Hematopoietic multipotent progenitor cell treated with erythropoietin and hydrocortisone succinate and interleukin-3 and kit ligand, for 15 days (in vitro differentiated cells): ENCODE results near the gene HOXC11.

ENCODE experiments used
- DNase-seq: peaks from one replicate; pipeline ENCODE4 v3.0.0-alpha.2; 2015; ENCODE audit warnings: low spot score

Gene HOXC11

DNA sequence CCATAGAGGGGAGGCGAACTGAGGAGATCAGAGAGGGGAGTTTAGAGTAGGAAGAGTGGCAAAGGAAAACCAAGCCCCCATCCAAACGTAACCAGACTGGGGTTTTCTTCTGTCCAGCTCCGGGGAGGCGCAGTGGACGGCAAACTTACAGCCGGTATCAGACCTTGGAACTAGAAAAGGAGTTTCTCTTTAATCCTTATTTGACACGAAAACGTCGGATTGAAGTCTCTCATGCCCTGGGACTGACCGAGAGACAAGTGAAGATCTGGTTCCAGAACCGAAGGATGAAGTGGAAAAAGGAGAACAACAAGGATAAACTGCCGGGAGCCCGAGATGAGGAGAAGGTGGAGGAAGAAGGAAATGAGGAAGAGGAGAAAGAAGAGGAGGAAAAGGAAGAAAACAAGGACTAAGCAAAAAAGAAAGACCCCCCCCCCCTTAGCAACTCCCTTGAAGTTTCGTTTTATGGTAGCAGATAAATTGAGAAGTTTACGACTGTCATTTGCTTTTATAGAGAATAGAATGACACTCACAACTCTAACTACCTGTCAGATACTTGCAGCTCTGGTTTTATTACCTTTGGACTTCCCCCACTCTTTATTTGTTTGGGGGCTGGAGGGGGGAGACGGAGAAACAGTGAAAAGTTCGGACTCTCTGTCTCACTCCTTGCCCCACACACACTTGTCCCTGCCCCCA, 38.2 kb downstream of the HOXC11 start:
- no peak for DNase-seq

DNA sequence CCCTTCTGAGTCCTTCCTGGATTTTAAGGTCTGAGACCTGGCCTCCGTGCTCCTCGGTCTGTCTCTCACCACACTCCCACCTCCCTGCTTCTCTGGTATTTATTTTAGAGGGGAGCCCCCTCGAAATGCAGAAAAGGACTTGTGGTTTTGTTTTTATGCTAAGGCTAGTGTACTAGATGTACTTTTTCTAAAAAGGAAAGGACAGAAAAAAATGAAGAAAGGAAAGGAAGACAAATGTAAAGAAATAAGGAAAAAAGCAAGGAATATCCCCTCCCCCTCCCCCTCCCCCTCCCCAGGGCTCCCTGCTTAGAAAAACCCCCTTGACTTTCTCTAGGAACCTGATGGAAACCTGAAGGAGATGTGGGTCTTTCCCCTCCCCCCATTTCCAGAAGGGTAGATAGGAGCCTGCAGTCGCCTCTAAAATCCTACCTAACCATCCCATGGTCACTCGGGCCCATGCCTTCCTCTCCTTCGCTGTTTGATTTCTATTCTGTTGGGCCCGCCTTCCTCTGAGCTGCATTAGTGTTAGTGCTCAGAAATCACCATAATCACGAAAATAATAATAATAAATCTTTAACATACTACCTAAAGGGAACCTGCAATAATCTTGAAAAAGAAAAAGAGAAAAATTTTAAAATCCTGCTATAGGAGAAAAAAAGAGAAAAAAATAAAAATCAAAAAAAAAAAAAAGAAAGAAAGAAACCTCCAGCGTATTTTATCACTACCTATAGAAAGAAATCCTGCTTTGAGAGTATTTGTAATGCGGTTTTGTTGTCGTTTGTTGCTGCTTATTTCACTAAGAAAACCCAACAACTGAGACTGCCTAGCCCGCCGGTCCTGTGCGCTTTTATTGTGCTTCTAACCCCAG, 39.0 kb downstream of the HOXC11 start:
- DNase-seq, result no peak

DNA sequence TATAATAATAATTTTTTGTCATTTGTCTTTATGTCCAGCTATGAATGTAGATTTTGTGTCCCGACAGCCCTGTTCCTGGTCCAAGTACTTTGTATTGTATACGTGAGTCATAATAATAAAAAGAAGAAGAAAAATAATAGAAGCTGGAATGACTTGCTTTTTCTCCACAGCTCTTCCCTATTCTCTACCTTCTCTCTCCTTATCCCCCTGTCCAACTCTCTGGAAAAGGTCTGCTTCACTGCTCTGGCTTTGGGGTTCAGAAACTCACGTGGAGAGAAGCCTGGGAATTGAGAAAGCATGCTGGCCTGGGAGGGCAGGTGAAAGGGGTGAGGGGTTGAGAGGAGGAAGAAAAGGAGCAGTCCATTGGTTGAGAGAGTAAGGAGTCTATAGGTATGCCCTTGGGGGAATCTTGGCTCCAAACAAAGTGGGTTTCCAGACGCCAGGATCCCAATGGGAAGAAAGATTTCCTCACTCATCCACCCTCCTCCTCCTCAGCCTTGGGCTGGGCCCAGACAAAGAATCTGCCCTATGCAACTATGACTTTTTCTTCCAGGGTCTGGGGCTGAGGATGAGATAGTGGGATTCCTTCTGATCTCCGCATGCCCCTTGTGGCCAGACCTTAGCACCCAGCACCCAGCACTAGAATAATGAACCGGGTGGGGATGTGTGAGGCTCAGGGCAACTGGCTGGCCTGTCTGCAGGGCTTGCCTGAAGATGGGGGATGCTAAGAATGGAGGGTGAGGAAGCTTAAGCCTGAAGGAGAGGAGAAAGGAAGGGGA, 39.9 kb downstream of the HOXC11 start:
- DNase-seq, result no peak

DNA sequence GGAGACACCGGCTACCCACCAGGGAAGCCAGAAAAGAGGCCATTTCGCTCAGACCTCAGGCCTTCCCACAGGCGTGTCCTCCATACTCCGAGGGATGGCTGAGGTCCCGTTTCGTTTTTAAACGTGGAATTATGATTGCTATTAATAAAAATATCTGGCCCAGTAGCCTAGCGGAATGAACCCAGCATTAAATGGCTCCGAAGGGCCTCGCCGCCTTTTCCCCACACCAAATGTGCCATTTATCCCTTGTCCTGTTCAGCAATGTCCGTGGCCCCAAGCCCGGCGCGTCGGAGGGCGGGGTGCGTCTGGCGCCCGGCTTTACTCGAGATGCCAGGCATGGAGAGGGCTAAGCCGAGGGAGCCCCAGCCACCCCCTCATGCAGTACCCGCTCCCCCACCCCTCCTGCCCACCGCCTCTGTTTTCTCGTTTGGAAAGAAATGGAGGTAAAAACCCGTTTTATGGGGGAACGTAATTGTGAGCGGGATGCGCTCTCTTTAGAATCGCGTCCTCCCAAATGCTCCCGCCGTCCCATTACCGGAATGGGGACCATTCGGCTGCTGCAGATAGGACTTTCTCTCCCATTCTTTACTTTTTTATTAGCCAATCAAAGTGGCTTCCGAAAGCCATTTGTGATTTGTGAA, 41.6 kb downstream of the HOXC11 start:
- DNase-seq, result no peak

DNA sequence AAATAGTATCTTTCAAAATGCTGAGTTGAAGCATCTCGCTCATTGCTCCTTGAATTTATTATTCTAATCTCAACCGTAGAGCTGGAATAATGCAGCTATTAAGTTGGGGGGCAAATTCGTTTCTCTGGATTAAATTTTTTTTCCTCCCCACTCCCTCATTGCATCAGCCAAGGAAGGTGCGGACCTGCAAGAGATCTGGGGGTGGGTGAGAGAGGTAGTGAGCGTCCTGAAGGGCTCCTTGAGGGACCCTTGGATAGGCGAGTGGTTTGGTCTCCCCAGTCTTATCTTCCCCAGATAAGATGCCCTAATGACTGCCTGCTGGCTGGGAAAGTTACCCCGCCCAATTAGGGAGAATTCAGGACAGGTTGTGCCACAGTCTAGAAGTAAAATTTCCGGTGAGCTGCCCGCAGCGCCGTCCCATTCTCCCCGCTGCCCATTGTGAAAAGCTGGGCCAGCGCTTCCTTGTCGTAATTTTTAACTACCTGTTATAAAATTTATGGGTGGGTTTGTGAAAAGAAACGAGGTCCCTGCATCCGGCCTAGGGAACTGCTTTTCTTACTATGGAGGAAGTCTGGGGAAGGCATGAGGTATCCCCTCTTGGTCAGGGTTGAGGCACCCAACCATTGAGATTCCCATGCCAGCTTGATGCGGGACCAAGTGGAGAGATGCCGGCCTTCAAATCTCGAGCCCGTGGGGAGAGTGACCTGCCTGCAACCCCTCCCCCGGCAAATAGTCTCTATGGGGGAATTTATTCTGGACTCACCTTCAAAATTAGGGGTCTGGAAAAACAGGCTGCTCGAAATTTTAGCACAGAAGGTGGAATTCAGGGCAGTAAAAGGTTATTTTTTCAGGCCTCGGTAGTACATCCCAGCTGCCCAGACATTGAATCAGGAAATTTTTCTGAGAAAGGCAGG, 42.3 kb downstream of the HOXC11 start:
- no peak for DNase-seq

DNA sequence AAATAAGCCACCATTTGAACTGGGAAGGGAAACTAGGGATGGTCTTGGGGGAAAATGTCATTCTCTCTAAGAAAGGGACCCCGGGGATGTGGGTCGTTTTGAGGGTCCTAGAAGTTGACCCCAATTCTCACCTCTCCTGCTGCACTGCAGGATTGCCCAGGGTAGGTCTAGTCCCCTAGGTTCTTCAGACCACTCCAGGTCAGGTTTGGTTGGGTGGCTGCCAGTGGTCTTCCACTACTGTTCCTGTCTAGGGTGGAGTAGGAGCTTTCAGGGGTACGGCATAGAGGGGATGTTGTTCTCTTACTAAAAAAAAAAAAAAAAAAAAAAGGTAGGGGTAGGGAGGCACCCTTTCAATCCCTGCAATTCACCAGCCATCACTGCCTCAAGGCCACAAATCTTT, 43.1 kb downstream of the HOXC11 start:
- DNase-seq, result no peak

DNA sequence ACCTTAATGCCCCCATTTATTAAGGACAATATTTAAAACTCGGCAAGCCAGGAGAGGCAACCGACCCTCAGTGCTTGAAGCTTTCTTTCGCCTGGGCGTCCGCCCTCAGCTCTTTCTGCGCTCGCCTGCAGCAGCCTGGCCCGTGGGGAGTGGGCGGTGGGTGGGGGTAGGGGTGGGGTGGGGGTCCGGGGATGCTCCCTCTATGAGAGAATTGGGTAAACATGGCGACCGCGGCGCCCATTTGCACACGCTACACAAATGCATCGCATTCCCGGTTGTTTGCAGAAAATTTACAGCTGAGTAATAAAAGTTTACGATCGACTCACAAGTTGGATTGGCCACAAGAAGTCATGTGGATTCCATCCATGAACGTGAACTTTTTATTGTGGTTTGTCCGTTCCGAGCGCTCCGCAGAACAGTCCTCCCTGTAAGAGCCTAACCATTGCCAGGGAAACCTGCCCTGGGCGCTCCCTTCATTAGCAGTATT, 43.6 kb downstream of the HOXC11 start:
- DNase-seq, result no peak

DNA sequence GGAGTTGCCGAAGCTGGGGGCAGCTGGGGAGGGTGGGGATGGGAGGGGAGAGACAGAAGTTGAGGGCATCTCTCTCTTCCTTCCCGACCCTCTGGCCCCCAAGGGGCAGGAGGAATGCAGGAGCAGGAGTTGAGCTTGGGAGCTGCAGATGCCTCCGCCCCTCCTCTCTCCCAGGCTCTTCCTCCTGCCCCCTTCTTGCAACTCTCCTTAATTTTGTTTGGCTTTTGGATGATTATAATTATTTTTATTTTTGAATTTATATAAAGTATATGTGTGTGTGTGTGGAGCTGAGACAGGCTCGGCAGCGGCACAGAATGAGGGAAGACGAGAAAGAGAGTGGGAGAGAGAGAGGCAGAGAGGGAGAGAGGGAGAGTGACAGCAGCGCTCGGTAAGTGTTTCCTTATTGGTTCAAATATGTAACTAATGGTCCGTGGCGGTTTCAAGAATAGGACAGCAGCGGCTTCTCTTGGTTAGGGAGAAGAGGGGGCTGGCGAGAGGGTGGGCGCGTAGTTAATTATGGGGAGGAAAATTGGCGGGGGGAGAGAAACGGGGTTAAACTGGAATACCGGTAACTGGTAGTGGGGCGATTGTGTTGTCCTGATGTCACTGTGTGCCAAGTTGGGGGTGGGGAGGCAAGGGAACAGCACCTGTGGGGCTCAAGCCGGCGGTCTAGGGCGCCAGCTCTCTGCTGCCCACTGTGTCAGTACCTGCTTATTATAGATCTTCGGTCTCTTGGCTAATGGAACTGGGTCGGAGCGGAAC, 44.3 kb downstream of the HOXC11 start:
- DNase-seq, result no peak

DNA sequence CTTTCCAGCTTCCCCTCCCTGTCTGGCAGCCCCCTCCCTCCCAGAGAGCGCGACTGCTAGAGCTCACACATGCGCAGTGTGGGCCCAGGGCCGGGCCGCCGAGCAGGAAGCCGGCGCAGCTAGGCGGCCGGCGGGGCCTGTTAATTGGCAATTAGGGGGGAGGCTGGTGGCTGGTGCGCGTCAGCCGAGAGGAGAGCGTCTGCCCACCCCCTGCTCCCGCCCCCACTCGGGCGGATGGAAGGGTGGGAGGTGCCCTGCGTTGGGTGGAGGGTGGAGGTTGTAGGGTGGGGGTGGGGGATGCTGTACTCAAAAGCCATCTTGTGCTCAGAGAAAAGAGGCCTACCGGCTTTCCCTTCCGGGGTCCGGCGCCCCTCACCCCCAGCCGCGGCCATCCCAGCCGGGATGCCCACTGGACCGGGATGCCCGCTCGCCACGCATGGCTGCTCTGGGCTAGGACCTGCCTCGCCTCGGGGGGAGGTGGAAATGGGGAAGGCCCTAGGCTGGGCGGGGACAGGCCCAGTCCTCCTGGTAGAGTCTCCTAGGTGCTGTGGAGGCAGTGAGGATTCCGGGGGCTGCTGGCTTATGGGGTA, 45.0 kb downstream of the HOXC11 start:
- no peak for DNase-seq

DNA sequence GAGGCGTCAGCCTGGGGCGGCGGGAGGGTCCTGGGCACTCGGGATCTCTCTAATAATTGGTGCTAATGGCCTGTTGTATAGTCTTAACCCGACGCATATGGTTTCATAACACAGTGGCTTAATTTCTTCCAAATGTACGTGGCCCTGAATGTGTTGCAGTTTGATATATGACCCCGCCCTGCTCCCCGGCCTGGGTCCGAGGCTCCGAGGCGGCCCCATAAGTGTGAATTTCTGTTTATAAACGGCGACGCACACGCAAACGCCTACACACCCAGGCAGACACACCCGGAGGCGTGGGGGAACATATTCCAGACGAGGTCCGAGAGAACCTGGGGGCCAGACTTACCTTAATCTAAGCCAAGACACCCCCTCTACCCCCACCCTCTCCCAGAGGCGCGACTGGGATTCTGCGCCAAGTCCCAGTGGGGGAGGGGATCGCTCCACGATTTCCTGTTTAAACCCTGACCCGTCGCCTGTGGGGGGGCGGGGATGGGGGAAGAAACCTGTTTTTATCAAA, 45.6 kb downstream of the HOXC11 start:
- no peak for DNase-seq

DNA sequence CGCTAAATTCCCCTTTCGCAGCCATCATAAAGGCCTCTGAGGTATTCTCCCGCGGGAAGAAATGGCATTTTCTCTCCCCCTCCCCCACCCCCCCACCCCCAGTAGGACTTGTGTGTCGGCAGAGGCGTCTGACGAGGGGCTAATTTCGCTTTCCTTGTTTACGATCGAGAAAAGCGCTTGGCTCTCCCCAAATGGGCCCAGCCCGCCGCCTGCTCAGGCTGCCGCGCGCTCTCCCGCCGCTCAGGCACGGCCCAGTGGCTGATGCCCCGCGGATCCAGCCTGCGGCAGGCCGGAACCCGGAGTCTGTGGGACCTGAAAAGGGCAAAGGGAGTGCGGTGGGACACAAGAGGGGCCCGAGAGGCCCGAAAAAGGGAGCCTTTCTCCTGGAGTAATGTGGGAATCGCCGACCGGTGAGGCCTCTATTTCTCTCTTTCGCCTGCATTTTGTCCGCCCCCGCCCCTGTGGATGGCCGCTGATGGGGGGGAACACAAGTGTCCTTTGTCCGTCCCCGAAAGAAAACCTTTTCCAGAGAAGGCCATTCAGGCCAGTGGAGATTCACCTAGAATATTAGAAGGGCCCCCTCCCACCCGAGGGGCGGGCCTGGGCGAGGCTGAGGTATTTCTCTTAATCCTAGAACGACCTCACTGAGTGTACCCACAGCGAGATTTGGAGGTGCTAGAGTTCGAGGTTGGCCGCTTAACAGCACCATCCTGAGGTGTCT, 46.3 kb downstream of the HOXC11 start:
- DNase-seq, result no peak

DNA sequence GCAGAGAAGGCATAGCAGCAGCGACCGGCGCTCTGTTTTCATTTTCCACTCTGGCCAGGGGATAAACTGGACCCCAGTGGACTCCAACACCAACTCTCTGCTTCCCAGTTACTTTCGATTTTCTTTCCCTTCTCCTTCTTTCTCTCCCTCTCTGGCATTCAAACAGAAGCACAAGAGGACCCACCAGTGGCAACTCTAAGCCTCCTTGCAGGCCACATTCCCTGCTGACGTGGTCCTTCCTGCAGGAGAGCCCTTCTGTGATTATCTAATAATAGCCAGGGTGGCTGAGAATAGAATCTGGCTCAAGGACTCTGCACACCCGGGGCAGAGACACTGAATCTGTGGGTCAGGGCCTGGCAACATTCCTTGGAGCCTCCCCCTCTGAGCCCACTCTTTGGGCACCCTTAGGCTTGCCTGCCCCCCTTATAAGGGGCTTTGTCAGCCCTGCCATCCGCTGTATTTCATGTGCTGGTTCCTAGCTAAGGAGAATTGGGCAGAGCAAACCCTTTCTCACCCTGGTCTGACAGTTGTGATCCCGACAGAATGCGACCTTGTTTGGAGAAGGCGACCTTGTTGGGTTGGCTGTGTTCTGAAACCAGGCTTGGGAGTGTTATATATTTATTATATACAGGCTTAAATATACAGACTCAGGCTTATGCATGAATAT, 47.1 kb downstream of the HOXC11 start:
- DNase-seq, result no peak

DNA sequence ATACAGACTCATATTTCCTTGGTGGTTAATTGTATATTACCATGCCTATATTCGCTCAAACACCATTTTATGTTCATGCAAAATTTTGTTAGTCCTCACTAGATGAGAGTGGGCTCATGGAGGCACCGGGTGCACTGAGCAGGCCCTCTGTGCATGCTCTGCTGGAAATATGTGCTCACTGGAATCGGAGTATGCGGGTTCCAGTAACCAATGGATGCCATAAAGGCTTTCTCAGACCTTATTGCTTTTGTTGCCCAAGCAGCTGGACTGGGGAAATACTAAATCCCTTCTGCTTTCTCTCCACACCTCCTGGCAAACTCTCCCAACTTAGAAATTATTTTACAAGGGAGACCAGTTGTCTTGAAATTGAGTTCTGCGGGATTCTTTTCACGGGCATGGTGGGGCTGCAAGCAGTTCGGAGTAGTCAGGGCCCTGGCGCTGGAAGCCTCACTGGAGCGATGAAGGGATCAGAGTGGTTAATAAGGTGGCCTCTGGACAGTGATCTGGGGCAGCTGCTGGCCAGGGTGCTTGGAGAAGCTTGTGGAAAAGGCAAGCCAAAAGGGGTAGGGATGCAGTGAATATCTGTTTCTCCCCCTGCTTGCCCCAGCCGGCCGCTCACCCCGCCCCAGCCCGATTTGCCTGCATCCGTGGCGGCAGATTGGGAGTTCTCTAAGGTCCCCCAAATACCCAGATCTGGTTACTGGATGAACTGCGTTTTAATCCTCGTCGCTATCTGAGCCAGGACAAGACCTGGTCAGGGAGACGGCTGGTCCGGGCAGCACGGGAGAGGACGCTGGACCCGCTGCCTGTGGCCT, 47.9 kb downstream of the HOXC11 start:
- DNase-seq, result no peak

DNA sequence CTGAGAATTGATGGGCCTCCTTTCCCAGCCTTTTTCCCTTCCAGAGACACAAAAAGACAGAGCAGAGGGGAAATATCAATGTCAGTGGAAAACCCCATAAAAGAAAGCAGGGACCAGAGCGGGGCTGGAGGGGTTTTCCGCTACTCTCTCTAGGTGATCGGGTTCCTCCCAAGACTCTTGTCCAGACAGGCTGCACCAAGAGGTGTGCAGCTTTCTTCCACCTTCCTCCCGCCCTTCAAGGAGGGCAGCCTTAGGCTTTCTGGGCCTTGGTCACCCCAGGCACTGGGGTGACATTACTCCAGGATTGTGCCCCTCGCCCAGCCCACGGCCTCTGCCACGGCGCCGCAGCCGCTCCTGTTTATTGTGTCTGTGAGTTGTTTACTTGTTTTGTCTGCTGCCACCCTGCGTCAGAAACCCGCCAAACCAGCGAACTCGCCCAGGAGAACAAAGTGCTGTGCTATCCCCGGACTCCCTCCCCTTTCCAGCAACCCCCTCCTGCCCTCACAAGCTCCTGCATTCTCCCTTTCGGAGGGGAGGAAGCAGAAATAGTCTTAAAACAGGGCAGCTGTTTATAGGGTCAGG, 48.6 kb downstream of the HOXC11 start:
- no peak for DNase-seq

DNA sequence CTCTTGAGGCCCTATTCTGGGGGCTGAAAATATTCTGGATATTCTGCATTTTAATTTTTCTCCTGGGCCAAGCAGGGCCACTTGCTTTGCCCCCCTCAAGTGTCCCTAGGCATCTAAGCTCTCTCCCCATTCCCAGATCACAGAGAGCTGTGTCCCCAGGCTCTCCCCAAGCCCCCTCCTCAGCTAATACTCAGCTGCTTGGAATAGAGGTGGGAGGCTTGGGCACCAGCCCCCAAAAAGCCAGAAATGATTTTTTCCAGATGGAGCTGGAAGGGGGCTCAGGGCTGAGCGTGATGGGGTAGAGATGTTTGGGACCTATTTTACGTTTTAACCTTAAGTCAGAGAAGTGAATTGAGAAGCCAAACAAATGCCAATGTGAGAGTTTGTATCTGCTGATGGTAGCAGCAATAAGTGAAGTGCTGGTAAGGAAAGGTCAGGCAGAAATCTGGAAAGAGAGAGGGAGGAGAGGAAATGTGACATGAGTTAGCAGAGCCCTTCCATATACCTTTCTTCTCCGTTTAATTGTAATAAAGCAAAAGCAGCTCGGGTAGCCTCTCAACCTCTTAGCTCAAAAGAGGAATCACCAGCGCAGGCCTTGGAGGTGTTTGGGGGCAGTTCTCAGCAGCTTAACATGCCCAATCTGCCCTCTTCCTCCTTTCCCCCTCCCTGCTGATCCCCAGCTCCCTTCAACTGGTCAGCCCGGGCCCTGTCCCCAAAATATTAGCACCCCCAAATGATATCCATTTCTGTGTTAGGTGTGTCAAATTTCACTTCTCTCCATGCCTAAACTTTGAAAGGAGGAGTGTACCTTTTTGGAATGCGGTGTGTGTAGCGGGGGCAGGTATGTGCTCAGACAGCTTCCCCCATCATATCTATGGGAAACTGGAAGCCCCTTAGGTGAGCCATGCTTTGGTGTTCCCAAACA, 50.3 kb downstream of the HOXC11 start:
- no peak for DNase-seq

DNA sequence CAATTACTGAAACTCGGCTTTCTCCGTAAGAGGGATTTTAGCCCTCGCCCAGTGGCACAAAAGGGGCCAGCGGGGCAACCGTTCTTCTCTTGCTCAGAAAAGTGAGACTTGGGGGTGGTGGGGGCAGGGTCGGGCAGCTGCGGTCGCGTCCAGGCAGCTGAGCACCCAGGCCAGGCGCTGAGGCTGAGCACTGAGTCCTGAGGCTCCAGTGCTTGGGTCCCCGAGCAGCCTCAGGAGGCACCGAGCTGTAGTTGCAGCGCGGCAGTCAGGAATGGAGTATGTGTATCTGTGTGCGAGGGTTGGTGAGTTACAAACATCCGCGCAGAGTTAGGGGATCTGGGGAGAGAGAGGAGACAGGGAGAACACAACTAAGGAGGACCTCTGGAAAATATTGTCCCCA, 51.2 kb downstream of the HOXC11 start:
- DNase-seq, result no peak
